Measurements from ENCODE around the gene HAUS6. TPM values are rescaled to one million over a fixed set of nuclear protein-coding genes. Genes with fewer than 3 reads are reported as not detected.

Gene HAUS6
- polyA plus RNA-seq, 1 donor (not counting 4 experiments of a cell fraction or from before 2014, with no cell fraction given) = 15.7 TPM

DNA sequence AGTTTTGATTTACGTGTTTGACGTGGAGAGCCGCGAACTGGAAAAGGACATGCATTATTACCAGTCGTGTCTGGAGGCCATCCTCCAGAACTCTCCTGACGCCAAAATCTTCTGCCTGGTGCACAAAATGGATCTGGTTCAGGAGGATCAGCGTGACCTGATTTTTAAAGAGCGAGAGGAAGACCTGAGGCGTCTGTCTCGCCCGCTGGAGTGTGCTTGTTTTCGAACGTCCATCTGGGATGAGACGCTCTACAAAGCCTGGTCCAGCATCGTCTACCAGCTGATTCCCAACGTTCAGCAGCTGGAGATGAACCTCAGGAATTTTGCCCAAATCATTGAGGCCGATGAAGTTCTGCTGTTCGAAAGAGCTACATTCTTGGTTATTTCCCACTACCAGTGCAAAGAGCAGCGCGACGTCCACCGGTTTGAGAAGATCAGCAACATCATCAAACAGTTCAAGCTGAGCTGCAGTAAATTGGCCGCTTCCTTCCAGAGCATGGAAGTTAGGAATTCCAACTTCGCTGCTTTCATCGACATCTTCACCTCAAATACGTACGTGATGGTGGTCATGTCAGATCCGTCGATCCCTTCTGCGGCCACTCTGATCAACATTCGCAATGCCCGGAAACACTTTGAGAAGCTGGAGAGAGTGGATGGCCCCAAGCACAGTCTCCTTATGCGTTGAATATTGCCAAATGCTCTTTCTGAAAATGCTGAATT is 52.6 kb downstream of the HAUS6 start:
- H3K4me2 ChIP-seq (ENCODE audit: control insufficient read depth, extremely low read depth, insufficient read depth, low read depth, low read length) = peak overlapping the region; percentile 81
- no peak for TF ChIP-seq CTCF (optimal IDR thresholded peaks at IDR 0.05 in 1 of 3, IDR thresholded peaks at IDR 0.05 in 1 of 3, conservative IDR thresholded peaks at IDR 0.05 in 1 of 3; ENCODE audit: extremely low read depth in 1 of 3, insufficient read depth in 2 of 3, low read length in 3 of 3)
- TF ChIP-seq EZH2 (IDR thresholded peaks at IDR 0.05; ENCODE audit: low read length) = no peak
- no peak for DNase-seq (ENCODE audit: low read depth, low spot score)
- H3K27me3 ChIP-seq (ENCODE audit: control insufficient read depth, extremely low read depth, insufficient read depth, low read length) = no peaks in the 10 kb centered on the region
- dilution Hi-C loops (cut with MboI; ENCODE audit: extremely low pct_ligation_motif_present, low sequenced_read_pairs) = no loop called here
- H3K79me2 ChIP-seq (ENCODE audit: control insufficient read depth, insufficient read depth, low read length) = peaks cover 26% of the 10 kb centered on the region
- H3K9me1 ChIP-seq (ENCODE audit: control insufficient read depth, extremely low read depth, insufficient read depth, low read length) = no peaks in the 10 kb centered on the region
- H2AFZ ChIP-seq (ENCODE audit: control insufficient read depth, low read length) = peak overlapping the region; percentile 81
- no peaks in the 10 kb centered on the region for H3K36me3 ChIP-seq (ENCODE audit: control insufficient read depth in 2 of 2, extremely low read depth in 1 of 2, insufficient read depth in 2 of 2, low read length in 2 of 2)
- peaks cover 19% of the 10 kb centered on the region for H3K4me1 ChIP-seq (ENCODE audit: control insufficient read depth, extremely low read depth, insufficient read depth, low read length)
- FAIRE-seq = peak; percentile 48
- H3K4me3 ChIP-seq (ENCODE audit: control insufficient read depth in 2 of 3, extremely low read depth in 1 of 3, insufficient read depth in 2 of 3, low read depth in 1 of 3, low read length in 3 of 3) = peak overlapping the region; percentile 66 to 91 (median 87)
- H4K20me1 ChIP-seq (ENCODE audit: control insufficient read depth, extremely low read depth, insufficient read depth, low read length) = peaks cover 4% of the 10 kb centered on the region
- H3K9ac ChIP-seq (ENCODE audit: control insufficient read depth, extremely low read depth, insufficient read depth, low read length) = peak overlapping the region; percentile 87
- peak overlapping the region; percentile 79 for H3K27ac ChIP-seq (ENCODE audit: control insufficient read depth, insufficient read depth, low read length)
- H3K9me3 ChIP-seq (ENCODE audit: control insufficient read depth, low read depth, low read length) = no peaks in the 10 kb centered on the region

GRCh38 chr9:19048966-19049916 is 53.5 kb downstream of the HAUS6 start, which contains the start of gene RRAGA:
TSS of gene RRAGA (plus strand) at chr9:19049427. CDS start at chr9:19049660, 233 bp downstream.
- dilution Hi-C loops (cut with MboI; ENCODE audit: extremely low pct_ligation_motif_present, low sequenced_read_pairs) = no loop called here
- Histone ChIP-seq H3K9ac (ENCODE audit: control insufficient read depth, extremely low read depth, insufficient read depth, low read length) (peak within 1 kb of the TSS; percentile 87), H3K4me2 (ENCODE audit: control insufficient read depth, extremely low read depth, insufficient read depth, low read depth, low read length) (peak within 1 kb of the TSS; percentile 81), H3K27ac (ENCODE audit: control insufficient read depth, insufficient read depth, low read length) (peak within 1 kb of the TSS; percentile 79), H2AFZ (ENCODE audit: control insufficient read depth, low read length) (peak within 1 kb of the TSS; percentile 81), H3K36me3 (ENCODE audit: control insufficient read depth in 2 of 2, extremely low read depth in 1 of 2, insufficient read depth in 2 of 2, low read length in 2 of 2) (no peaks in the 10 kb centered on the region), H3K27me3 (ENCODE audit: control insufficient read depth, extremely low read depth, insufficient read depth, low read length) (no peaks in the 10 kb centered on the region), H3K9me1 (ENCODE audit: control insufficient read depth, extremely low read depth, insufficient read depth, low read length) (no peaks in the 10 kb centered on the region), H3K4me3 (ENCODE audit: control insufficient read depth in 2 of 3, extremely low read depth in 1 of 3, insufficient read depth in 2 of 3, low read depth in 1 of 3, low read length in 3 of 3) (peak within 1 kb of the TSS; percentile 66 to 91 (median 87)), H3K9me3 (ENCODE audit: control insufficient read depth, low read depth, low read length) (no peaks in the 10 kb centered on the region), H3K79me2 (ENCODE audit: control insufficient read depth, insufficient read depth, low read length) (peaks cover 26% of the 10 kb centered on the region), H3K4me1 (ENCODE audit: control insufficient read depth, extremely low read depth, insufficient read depth, low read length) (peaks cover 19% of the 10 kb centered on the region), H4K20me1 (ENCODE audit: control insufficient read depth, extremely low read depth, insufficient read depth, low read length) (peaks cover 4% of the 10 kb centered on the region)
- DNase-seq (ENCODE audit: low read depth, low spot score) = peak; percentile 85
- FAIRE-seq = no peak
- TF ChIP-seq CTCF (optimal IDR thresholded peaks at IDR 0.05 in 1 of 3, IDR thresholded peaks at IDR 0.05 in 1 of 3, conservative IDR thresholded peaks at IDR 0.05 in 1 of 3; ENCODE audit: extremely low read depth in 1 of 3, insufficient read depth in 2 of 3, low read length in 3 of 3) (peak; percentile 70 to 90 (median 78)), EZH2 (IDR thresholded peaks at IDR 0.05; ENCODE audit: low read length) (no peak)

Data from keratinocyte (primary cell).